ENCODE data around the gene PMFBP1. TPM values are rescaled to one million over a fixed set of nuclear protein-coding genes. Genes with fewer than 3 reads are reported as not detected.

PMFBP1 gene
- total and polyA plus RNA-seq, 2 of the 4 experiments (the other 2 are of a cell fraction) = under 0.01 TPM; not detected in 1

- no peak overlapping the region for H3K4ac ChIP-seq (ENCODE audit: low read depth, low read length)
- H4K8ac ChIP-seq (ENCODE audit: low read depth in 2 of 2, low read length in 2 of 2) = no peak overlapping the region
- POLR2A ChIA-PET (ENCODE audit: unreplicated experiment) = no interaction called here
- no peaks in the 10 kb centered on the region for H3K4me1 ChIP-seq (ENCODE audit: control insufficient read depth, insufficient read depth, low read length)
- CTCF ChIA-PET = no interaction called here
- in situ Hi-C loops (cut with MboI; ENCODE audit: low sequenced_read_pairs) = no loop called here
- H3K27me3 ChIP-seq (ENCODE audit: control insufficient read depth, insufficient read depth, low read length) = no peaks in the 10 kb centered on the region
- no peak overlapping the region for H2BK120ac ChIP-seq (ENCODE audit: low read depth, low read length)
- H3K14ac ChIP-seq (replicated peaks; ENCODE audit: low read depth, low read length) = no peak overlapping the region
- no peak overlapping the region for H2AFZ ChIP-seq (replicated peaks; ENCODE audit: low read length, poor library complexity)
- H3K79me1 ChIP-seq (ENCODE audit: low read depth in 1 of 2, low read length in 2 of 2) = no peaks in the 10 kb centered on the region
- no peak overlapping the region for H2AK9ac ChIP-seq (replicated peaks; ENCODE audit: low read depth, low read length, poor library complexity)
- no peak overlapping the region for H4K5ac ChIP-seq (ENCODE audit: low read depth, low read length)
- H2BK20ac ChIP-seq (ENCODE audit: low read depth, low read length) = no peak overlapping the region
- H2AK5ac ChIP-seq (ENCODE audit: low read depth, low read length) = no peak overlapping the region
- no peak overlapping the region for H3K4me2 ChIP-seq (ENCODE audit: low read depth, low read length)
- H3K4me3 ChIP-seq (ENCODE audit: insufficient read depth, low read depth, low read length) = no peak overlapping the region
- no peak overlapping the region for H2BK5ac ChIP-seq (ENCODE audit: low read depth, low read length, poor library complexity, severe bottlenecking)
- ATAC-seq (ENCODE audit: low read depth) (no peak), DNase-seq (no peak)
- H3K23ac ChIP-seq (ENCODE audit: low read depth, low read length) = no peak overlapping the region
- dilution Hi-C loops (cut with HindIII; ENCODE audit: low sequenced_read_pairs, unreplicated experiment) = no loop called here
- H2BK15ac ChIP-seq (ENCODE audit: low read depth, low read length) = no peak overlapping the region
- no peak overlapping the region for H3K27ac ChIP-seq (ENCODE audit: insufficient read depth, low read length)
- 72% methylated on average over 5 of the region's 6 CpGs; no CpG with 5 or more reads in 1 of the 2 experiments for WGBS, 2 experiments (ENCODE audit: extremely low coverage in 2 of 2, insufficient read length in 1 of 2)
- H3K36me3 ChIP-seq (ENCODE audit: control insufficient read depth, insufficient read depth, low read length) = no peaks in the 10 kb centered on the region
- H3K9ac ChIP-seq (ENCODE audit: low read depth, low read length) = no peak overlapping the region
- no peaks in the 10 kb centered on the region for H3K9me3 ChIP-seq (ENCODE audit: control insufficient read depth, insufficient read depth, low read length)
- H4K20me1 ChIP-seq (ENCODE audit: insufficient read depth, low read length) = no peaks in the 10 kb centered on the region
- TF ChIP-seq FOS (IDR thresholded peaks at IDR 0.05; ENCODE audit: low read depth, low read length) = no peak
- no peak for TF ChIP-seq CEBPB (IDR thresholded peaks at IDR 0.05; ENCODE audit: low read depth, low read length)
- no peak for TF ChIP-seq ELK1 (IDR thresholded peaks at IDR 0.05; ENCODE audit: borderline replicate concordance, low read depth, low read length)
- no peak for TF ChIP-seq USF2 (IDR thresholded peaks at IDR 0.05; ENCODE audit: low read depth, low read length)
- TF ChIP-seq RCOR1 (IDR thresholded peaks at IDR 0.05; ENCODE audit: insufficient replicate concordance, low read length) = no peak
- no peak for TF ChIP-seq MXI1 (IDR thresholded peaks at IDR 0.05; ENCODE audit: borderline replicate concordance, low read depth, low read length)
- TF ChIP-seq BHLHE40 (IDR thresholded peaks at IDR 0.05; ENCODE audit: low read depth, low read length) = no peak
- no peak for TF ChIP-seq NFE2L2 (IDR thresholded peaks at IDR 0.05; ENCODE audit: low read depth, low read length)
- TF ChIP-seq POLR2A (IDR thresholded peaks at IDR 0.05; ENCODE audit: low read depth, low read length) = no peak
- TF ChIP-seq MAFK (IDR thresholded peaks at IDR 0.05; ENCODE audit: low read depth, low read length) = no peak
- no peak for TF ChIP-seq RFX5 (IDR thresholded peaks at IDR 0.05; ENCODE audit: low read depth, low read length)
- TF ChIP-seq SMC3 (IDR thresholded peaks at IDR 0.05; ENCODE audit: low read depth, low read length) = no peak
- TF ChIP-seq RAD21 (IDR thresholded peaks at IDR 0.05; ENCODE audit: low read length) = no peak
- intact Hi-C loops (cut with micrococcal nuclease) = no loop called here
- no peaks in the 10 kb centered on the region for H3K9me1 ChIP-seq (ENCODE audit: insufficient read depth, low read length)
- BruUV-seq (replicated peaks) = no TSS peak
- H4K91ac ChIP-seq (ENCODE audit: insufficient read depth, low read depth, low read length) = no peak overlapping the region
- no peak overlapping the region for H3K56ac ChIP-seq (ENCODE audit: extremely low read depth, insufficient read depth, low read length)
- H3K18ac ChIP-seq (ENCODE audit: low read depth, low read length) = no peak overlapping the region
Observed at GRCh38 chr16:72166954-72167561, 4.9 kb downstream of the PMFBP1 start.

Measured in IMR-90 (cell line).